Fibroblast of skin of left quadriceps (primary cell): ENCODE measurements around the gene TAC4.
"Not testable (repeated sequence)": the region's sequence is repeated elsewhere in the genome, so short reads cannot be mapped to it uniquely, and the experiment has no call there.

Source experiments
- DNase-seq, 2 experiments: peaks; one replicate each; pipeline ENCODE4 v3.0.0-alpha.2; 2013; ENCODE audit warnings: low read depth in 2 of 2

Gene TAC4

DNA sequence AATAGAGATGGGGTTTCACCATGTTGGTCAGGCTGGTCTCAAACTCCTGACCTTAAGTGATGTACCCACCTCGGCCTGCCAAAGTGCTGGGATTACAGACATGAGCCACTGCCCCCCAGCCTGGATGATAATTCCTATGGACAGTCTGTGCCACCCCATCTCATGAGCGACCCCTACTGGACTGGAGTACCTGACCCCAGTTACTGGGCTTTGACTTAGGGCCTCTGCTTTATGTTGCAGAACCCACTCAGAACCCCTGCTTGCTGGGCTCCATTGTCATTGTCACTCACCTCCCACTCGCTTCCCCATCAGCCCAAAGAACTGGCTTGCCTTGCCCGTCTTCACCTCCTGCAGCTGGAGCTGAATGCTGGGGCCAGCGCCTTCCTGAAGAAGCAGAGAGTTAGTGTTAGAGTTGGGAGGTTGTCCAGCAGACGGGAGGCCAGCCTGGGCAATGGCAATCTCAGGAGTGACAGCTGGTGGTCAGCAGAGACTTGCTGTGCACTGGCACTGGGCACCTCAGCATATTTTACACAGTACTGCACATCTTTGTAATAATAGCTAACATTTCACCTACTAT, 4.0 kb downstream of the TAC4 start:
- no peak for DNase-seq

GRCh38 chr17:49842846-49843245, 5.0 kb downstream of the TAC4 start:
- no peak for DNase-seq

- no peak for DNase-seq
Observed at GRCh38 chr17:49842371-49842770, 5.5 kb downstream of the TAC4 start.

GRCh38 chr17:49841548-49841947, 6.3 kb downstream of the TAC4 start:
- DNase-seq, result no peak

- DNase-seq, result no peak
Observed at GRCh38 chr17:49839455-49839854, 8.4 kb downstream of the TAC4 start.

DNA sequence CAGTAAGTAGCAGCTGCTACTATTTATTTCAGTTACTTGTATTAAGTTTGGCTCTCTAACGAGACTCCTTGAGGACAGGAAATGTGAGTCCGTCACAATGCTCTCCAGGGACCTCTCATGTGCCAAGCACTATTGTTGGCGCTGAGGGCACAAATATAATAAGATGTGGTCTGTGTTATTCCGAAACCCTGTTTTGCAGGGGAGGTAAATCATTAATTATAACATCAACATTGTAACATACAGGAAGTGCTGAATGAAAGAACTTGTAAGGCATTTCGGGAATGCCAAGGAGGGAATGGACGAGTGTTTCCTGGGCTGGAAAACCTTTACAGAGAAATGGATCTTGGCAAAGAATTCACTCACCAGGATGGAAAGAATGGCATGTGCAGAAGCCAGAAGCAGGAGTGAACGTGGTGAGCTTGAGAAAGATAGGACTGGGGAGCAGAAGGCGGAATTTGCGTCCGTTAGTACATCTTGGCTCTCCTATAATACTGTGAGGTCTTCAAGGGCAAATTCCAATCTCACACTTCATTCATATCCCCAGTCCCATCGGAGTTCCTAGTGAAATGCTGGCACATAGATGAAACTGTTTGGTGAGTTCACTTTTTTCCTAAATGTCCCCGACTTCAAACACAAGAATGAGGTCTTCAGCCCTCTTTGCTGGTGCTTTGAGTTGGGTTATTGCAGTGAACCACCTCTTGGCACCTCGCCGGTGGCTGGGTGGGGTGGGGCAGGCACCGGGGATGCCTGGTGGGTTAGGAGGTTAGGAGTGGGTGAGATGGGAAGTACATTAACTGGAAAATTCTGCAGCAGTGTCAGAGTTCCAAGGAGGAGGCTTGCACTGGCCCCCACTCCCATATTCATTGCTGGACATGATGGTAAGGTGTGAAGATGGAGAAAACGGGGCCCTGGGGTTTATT, 11.5 kb downstream of the TAC4 start:
- DNase-seq, result peak; percentile 47 to 53

GRCh38 chr17:49835472-49835871, 12.4 kb downstream of the TAC4 start:
- DNase-seq, result no peak

DNA sequence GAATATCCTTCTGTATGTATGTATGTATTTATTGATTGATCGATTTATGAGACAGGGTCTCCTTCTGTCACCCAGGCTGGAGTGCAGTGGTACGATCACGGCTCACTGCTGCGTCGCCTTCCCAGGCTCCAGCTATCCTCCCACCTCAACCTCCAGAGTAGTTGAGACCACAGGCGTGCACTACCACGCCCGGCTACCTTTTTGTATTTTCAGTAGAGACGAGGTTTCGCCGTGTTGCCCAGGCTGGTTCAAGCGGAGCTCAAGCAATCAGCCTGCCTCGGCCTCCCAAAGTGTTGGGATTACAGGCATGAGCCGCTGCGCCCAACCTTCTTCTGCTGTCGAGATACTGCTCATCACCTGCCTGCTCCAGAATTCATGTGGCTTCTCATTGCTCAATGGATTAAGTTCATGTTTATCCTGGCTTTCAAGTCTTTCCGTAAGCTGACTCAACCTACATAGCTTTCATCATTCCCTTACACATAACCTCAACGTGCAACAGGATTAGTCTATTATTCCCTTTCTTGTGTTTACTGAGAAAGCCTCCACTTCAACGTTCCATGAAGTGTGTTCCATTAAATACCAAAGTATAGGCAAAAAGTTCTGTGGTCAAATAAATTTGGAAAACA, 13.6 kb downstream of the TAC4 start:
- no peak for DNase-seq

DNA sequence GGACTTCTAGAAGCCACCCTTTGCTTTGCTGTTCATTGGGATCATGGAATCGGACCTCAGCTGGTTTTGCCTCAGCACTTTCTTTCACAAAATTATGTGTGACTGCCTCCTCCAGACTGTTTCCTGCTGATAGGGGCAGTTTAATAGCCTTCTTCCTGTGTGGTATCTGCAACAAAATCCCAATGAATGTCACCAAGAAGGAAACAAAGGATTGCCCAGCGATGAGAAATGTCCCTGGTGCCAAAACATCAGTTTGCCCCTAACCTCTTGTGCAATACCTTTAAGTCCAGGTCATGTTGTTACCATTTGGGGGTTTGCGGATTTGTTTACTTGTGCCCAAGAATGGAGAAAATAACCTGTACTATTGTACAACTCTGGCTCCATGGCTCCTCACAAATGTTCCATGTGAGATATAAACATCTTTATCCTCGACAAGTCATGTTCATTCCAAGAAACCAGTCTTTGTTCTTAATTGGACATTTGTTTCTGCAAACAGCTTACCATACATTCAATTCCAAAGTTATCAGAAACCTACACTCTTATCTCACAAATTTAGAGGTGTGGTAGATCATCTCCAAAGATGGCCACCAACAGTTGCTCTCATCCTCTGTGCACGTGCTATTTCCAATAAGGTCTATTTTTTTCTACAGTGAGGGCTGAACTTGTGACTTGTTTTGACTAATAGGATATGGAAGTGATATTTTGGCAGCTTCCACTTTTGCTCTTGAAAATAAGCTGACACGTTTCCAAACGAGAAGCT, 14.8 kb downstream of the TAC4 start:
- DNase-seq, result no peak

DNA sequence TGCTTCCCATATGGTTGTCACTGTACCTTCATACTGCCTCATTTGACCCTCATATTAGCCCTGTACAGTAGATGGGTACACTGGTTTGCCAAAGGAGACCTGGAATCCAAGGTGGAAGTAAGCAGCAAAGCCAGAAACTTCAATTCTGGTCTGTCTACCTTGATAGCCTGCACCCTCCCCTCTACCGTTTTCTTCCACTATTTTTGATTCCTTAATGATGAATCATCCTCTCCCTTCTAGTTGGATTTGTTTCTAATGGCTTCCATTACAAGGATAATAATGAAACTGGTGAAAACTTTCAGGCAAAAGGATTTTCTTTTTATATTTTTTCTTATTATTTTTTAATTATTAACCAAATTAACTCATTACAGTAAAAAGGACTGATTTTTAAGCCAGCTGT, 17.3 kb downstream of the TAC4 start:
- DNase-seq, result no peak

DNA sequence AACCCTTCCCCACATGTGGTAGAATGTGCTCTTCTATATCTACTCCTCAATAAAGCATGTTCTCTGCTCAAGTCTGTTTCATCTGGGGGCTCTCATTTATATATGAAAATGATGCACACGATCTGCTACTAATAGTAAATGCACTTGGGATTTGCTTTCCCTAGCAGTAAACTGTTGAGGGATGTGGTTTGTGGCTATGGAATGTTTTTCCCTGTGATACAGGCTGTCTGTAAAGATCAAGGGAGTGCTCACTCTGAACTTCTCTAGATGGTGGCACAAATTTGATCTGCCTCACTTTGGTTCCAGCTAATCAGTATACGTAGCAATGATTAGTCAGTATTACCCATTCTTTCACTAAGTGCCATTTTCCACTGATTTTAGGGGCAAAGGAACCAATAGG, 18.8 kb downstream of the TAC4 start:
- no peak for DNase-seq

GRCh38 chr17:49828325-49828724, 19.5 kb downstream of the TAC4 start:
- not testable (repeated sequence) for DNase-seq

- DNase-seq, result no peak
Observed at GRCh38 chr17:49825645-49826044, 22.2 kb downstream of the TAC4 start.

GRCh38 chr17:49823614-49824013, 24.3 kb downstream of the TAC4 start:
- DNase-seq, result peak in 1 of 2 experiments; percentile 14

DNA sequence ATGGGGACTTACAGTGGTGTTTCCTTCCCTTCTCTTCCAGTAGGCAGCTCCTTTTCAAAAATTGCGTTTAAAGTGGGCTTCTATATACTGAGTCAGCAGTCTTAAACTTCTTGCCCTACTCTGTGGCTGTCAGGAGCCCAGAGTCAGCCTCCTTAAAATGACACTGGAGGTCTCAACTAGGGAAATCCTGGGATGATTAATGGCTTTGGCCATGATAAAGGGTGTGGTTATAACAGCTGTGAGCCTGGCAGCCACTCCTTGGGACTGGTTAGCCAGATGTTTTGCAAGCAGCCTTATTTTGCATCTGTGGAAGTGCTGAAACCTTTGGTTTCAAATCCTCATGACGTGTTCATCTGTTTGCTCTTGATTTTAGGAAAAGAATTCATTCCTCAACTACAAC, 25.0 kb downstream of the TAC4 start:
- DNase-seq, result peak; percentile 7

DNA sequence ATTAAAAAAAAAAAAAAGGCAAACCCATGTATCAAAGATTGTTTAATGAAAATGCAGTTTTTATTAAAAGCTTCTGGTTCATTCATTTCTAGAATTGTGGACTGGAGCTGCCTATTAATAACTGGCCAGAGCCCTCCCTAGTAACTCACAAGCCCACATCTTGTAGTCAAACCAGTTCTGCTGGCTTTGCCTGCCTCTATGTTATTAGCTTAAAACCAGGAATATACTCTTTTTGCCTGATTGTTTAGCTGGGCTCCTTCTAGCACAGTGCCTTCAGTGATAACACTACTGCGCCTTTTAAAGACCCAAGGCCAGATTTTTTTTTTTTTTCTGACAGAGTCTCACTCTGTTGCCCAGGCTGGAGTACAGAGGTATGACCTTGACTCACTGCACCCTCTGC, 26.0 kb downstream of the TAC4 start:
- no peak for DNase-seq

DNA sequence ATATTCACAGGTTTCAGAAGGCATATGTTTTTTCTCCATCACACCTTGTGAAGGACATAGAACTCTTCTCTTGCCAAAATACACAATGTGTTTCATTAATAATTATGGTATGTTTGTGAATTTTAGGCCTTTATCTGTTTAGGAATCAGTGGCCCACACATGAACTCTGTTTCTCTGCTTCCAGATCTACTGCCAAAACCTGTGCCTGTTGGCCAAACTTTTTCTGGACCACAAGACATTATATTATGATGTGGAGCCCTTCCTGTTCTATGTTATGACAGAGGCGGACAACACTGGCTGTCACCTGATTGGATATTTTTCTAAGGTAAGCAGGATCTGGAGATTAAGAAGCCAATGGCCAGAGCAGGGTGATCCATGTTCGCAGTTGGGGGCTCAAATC, 26.4 kb downstream of the TAC4 start:
- DNase-seq, result no peak

GRCh38 chr17:49820773-49821172, 27.1 kb downstream of the TAC4 start:
- DNase-seq, result no peak

GRCh38 chr17:49819651-49820050, 28.2 kb downstream of the TAC4 start:
- no peak for DNase-seq

GRCh38 chr17:49819138-49819537, 28.7 kb downstream of the TAC4 start:
- DNase-seq, result no peak

GRCh38 chr17:49817993-49818392, 29.9 kb downstream of the TAC4 start:
- DNase-seq, result no peak

GRCh38 chr17:49815761-49816281, 32.0 kb downstream of the TAC4 start:
- no peak for DNase-seq
